Activated CD8-positive, alpha-beta memory T cell treated with anti-CD3 and anti-CD28 coated beads for 48 hours (primary cell): ENCODE results near the gene CYP1A2.
"Not testable (repeated sequence)": the region's sequence is repeated elsewhere in the genome, so short reads cannot be mapped to it uniquely, and the experiment has no call there.

ENCODE experiments used
- DNase-seq, 3 experiments: peaks; one replicate each; pipeline ENCODE4 v3.0.0-alpha.2; 2020; ENCODE audit warnings: low read depth in 2 of 3, low spot score in 2 of 3

The CYP1A2 gene

GRCh38 chr15:74776821-74777768, 28.4 kb downstream of the CYP1A2 start:
- no peak for DNase-seq

DNA sequence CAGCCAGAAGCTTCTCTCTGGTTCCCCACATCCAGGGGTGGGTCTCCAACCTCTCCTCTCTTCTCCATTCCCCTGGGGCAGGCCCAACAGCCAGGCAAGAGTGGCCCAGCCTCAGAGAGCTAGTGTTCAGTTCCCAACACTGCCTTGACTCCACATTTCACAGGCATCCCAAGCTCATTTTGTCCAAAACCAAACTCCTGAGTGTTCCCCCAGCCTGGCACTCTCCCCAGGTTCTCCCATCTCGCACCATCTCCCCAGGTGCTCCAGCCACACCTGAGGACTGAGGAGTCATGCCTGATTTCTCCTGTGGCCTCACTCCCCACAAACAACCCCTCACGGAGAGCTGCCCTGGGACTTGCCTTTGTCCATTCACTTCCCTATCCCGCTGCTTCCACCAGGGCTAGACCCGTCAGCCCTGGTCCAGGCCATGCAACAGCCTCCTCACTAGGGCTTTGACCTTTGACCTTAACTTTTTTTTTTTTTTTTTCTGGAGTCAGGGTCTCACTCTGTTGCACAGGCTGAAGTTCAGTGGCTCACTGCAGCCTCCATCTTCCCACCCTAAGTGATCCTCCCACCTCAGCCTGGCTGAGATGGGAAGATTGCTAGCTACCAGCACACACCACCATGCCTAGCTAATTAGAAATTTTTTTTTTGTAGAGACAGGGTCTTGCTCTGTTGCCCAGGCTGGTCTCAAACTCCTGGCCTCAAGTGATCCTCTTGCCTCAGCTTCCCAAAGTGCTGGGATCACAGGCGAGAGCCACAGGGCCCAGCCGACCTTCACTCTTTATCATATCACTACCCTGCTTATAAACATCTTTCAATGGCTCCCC, 29.3 kb downstream of the CYP1A2 start:
- DNase-seq = no peak

GRCh38 chr15:74778599-74778970, 29.9 kb downstream of the CYP1A2 start:
- DNase-seq = no peak

DNA sequence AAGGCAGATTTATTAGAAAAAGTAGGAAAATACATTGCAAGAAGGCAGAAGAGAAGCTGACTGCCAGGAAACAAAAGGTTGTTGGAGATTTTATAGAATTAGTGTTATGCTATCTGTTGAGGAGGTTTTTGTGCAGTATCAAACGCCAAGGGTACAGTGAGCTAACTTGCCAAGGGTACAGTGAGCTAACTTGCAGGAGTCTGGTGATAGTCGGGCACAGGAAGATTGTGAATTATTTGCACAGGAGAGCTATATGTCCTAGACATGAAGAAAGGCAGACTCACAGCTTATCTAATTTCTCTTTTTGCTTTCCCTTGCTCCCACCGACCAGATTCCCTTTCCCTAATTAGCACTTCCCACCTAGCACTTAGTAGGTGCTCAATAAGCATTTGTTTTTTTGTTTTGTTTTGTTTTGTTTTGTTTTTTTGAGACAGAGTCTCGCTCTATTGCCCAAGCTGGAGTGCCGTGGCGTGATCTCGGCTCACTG, 30.6 kb downstream of the CYP1A2 start:
- no peak for DNase-seq

DNA sequence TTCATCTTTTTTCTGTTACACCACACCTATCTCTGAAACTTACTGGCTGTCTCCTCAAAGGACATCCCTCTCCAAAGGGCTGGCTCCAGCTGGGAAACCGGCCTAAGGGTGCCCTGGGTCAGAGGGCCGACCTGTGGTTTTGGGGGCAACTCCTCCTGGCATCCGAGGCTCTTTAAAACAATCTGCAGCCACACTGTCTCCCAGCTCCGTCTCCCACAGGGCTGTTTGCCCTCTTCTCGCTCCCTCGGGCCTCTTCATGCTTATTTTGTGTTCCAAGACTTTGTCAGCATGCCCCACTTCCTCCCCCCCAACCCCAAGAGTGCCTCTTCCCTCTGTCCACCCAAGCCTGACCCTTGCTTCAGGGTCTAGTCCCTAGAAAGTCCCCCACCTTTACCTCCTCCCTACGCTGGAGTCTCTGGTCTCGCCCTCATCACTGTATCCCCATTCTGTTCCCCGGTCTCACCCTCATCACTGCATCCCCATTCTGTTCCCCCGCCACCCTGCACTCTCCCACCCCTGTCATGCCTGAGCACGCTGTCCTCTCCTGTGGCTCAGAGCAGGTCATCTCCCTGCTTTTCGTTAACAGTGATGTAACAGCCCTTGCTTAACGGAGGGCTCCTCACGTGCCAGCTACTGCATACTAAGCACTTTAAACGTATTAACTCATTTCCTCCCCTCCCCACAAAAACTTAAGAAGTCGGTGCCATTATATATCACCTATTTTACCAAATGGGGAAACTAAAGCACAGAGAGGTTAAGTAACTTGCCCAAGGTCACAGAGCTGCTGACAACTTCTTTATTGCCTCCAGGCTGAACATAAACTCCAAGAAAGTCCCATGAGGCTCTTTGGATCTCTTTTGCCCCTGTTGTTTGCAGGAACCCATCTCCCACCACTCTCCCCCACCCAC, 32.1 kb downstream of the CYP1A2 start:
- DNase-seq = no peak

DNA sequence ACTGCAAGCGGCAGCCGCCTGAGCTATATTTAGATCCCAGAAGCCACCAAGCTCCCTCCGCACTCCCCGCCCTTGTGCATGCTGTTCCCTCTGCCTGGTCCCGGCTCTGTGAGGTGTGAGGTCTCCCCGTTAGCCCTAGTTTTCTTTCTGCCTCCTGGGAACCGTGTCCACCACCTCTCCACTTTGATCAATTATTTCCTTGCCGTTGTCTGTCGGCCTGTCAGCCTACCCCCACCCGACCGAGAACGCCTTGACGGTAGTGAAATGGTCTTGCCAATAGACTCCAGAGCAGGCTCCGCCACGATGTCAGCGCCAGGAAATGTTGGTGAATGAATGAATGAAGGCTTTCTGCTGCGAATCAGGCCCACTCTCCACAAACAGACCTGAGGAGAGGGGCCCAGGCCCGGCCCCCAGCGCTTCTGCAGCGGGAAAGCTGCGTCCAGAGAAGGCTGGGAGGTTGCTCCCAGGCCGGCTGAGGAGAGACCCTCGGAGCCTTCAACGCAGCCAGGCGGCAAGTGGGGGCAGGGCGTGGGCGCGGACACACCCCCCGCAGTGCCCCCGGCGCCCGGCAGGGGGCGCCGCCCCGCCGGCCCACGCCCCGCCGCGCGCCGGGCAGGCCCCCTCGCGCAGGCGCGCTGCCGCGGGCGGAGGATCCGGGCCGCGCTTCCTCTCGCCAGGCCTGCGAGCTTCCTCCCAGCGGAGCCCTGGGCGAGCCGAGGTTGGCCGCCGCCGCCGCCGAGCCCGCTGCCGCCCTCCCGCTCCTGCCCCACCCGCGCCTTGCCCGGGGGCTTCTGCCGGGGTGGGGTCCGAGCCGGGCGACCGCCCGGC, 33.0 kb downstream of the CYP1A2 start, which contains the start of gene CSK:
Gene CSK (plus strand): TSS at position 650 of the 828 bp plus-strand sequence. CDS start 16,218 bp downstream, outside the sequence.
- DNase-seq = peak in 1 of 3 experiments; percentile 67

DNA sequence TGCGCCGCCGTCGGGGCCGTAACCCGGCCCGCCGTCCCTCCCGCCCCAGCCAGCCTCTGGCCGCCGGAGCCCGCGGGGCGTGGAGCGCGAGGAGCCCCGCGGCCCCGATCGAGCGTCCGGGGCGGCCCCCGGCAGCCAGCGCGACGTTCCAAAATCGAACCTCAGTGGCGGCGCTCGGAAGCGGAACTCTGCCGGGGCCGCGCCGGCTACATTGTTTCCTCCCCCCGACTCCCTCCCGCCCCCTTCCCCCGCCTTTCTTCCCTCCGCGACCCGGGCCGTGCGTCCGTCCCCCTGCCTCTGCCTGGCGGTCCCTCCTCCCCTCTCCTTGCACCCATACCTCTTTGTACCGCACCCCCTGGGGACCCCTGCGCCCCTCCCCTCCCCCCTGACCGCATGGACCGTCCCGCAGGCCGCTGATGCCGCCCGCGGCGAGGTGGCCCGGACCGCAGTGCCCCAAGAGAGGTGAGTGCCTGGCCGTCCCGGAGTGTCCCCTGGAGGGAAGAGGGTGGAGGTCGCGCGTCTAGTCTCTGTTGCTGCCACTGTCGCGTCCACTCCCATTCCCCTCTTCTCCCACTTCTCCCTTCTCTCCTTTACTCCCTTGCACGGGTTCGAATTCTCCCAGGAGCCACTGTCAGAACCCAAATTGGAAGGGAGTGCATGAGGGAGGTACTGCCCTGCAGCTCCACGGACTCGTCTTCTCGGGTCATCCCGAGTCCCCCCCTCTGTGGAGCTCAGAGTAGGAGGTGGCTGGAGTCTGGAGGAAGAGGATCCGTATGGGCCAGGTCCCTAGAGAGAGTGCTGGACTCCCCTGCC, 33.8 kb downstream of the CYP1A2 start:
- no peak for DNase-seq

- DNase-seq = no peak
These were observed 34.6 kb downstream of the CYP1A2 start for GRCh38 chr15:74783072-74783807.

- DNase-seq = no peak
These were observed 35.1 kb downstream of the CYP1A2 start for GRCh38 chr15:74783808-74784175.

- DNase-seq = no peak
These were observed 36.0 kb downstream of the CYP1A2 start for GRCh38 chr15:74784426-74785193.

- DNase-seq = no peak
These were observed 36.8 kb downstream of the CYP1A2 start for GRCh38 chr15:74785194-74786032.

- DNase-seq = not testable (repeated sequence)
These were observed 37.4 kb downstream of the CYP1A2 start for GRCh38 chr15:74786081-74786480.

- DNase-seq = no peak
These were observed 38.0 kb downstream of the CYP1A2 start for GRCh38 chr15:74786551-74787165.

- peak in 2 of 3 experiments; percentile 77 to 81 for DNase-seq
These were observed 38.8 kb downstream of the CYP1A2 start for GRCh38 chr15:74787251-74788041.

DNA sequence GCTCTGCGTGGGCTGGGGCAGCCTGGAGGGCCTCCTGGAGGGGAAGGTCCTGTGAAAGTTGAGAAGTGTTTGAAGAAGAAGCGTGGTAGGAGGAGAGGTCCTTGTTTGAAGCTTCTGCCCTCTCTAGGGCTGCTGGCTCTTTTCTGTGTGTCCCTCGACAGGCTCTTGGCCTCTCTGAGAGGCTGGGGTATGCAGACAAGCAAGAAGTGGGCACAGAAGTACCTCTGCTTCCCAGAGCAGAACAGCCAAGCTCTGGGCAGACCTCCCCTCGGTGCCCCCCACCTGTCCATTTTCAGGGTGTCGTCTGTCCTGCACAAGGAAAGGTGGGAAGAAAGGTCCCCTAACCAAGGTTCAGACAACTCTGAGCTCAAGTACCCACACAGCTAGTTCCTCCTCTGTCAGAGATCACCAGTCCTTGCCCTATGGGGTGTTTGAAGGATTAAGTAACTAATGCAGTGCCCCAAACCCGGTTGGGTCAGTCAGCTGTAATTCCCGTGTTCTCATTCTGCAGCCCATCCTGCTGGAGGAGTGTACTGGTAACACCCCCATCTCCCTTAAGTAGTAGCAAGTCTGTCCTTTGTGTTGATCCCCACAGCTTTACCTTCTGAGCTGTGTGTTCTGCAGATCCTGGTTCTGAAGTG, 39.5 kb downstream of the CYP1A2 start:
- DNase-seq = peak in 1 of 3 experiments; percentile 81
